ENCODE measurements around the gene EDEM2.
"Not testable (repeated sequence)": the region's sequence is repeated elsewhere in the genome, so short reads cannot be mapped to it uniquely, and the experiment has no call there.

Gene EDEM2, protein sequence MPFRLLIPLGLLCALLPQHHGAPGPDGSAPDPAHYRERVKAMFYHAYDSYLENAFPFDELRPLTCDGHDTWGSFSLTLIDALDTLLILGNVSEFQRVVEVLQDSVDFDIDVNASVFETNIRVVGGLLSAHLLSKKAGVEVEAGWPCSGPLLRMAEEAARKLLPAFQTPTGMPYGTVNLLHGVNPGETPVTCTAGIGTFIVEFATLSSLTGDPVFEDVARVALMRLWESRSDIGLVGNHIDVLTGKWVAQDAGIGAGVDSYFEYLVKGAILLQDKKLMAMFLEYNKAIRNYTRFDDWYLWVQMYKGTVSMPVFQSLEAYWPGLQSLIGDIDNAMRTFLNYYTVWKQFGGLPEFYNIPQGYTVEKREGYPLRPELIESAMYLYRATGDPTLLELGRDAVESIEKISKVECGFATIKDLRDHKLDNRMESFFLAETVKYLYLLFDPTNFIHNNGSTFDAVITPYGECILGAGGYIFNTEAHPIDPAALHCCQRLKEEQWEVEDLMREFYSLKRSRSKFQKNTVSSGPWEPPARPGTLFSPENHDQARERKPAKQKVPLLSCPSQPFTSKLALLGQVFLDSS

DNA sequence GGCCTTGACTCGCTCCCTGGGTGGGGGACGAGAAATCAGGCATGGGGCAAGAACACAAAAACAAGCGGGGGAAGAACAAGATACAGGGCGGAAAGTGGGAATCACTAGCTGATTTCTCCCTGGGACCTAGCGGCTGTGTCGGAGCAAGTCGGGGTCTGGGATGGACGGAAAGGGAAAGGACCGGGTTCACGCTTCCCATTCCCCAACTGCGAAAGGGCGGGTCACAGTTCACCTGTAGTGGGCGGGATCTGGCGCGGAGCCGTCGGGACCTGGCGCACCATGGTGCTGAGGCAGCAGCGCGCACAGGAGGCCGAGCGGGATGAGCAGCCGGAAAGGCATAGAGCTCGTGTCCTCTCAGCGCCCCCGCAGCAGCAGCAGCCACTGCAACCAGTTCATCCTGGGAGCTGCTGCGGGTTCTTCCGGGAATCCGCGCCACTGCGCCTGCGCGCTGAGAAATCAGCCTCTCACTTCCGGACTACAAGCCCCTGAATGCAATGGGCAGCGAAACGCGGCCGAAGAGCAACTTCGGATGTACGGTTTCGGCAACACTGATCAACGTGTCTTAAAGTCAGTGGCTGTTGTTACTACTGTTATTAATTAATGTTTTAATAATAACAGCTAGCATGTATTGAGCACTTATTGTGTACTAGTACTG is at the start of gene EDEM2:
Gene EDEM2 (minus strand): TSS at position 417 of the 655 bp plus-strand sequence. CDS start 78 bp downstream, at position 339.
- peak; percentile 95 to 98 (median 95) for DNase-seq

DNA sequence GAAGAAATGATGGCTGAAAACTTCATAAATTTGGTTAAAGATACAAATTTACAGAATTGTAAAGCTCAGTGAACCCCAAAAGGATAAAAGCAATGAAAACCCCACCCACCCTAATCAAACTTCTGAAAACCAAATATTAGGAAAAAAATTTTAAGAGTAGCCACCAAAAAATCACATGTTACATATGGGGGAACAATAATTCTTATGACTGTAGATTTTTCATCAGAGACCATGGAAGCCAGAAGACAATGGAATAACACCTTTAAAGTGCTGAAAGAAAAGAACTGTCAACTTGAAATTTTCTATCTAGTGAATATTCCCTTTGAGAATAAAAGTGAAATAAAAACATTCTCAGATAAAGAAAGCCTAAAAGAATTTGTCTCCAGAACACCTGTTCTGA is 49.2 kb upstream of the EDEM2 start:
- no peak for DNase-seq

DNA sequence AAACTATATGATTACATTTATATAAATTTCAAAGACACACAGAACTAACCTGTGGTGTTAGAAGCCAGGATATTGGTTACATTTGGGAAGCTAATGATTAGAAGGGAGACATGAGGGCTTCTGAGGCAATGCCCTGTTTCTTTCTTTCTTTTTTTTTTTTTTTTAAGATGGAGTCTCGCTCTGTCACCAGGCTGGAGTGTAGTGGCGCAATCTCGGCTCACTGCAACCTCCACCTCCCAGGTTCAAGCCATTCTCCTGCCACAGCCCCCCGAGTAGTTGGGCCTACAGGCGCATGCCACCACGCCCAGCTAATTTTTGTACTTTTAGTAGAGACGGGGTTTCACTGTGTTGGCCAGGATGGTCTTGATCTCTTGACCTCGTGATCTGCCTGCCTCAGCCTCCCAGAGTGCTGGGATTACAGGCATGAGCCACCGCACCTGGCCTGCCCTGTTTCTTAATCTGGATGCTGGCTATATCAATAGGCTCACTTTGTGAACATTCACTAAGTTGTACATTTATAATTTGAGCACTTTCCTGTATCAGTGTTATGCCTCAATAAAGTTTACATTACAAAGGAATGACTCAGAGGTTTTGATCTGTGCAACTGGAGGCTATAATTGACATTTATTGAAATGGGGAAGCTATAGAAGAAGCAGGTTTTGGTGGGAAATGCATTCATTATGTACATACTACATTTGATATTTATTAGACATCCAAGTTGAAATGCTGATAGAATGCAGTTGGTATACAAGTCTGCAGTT is 46.1 kb upstream of the EDEM2 start:
- not testable (repeated sequence) for DNase-seq

DNA sequence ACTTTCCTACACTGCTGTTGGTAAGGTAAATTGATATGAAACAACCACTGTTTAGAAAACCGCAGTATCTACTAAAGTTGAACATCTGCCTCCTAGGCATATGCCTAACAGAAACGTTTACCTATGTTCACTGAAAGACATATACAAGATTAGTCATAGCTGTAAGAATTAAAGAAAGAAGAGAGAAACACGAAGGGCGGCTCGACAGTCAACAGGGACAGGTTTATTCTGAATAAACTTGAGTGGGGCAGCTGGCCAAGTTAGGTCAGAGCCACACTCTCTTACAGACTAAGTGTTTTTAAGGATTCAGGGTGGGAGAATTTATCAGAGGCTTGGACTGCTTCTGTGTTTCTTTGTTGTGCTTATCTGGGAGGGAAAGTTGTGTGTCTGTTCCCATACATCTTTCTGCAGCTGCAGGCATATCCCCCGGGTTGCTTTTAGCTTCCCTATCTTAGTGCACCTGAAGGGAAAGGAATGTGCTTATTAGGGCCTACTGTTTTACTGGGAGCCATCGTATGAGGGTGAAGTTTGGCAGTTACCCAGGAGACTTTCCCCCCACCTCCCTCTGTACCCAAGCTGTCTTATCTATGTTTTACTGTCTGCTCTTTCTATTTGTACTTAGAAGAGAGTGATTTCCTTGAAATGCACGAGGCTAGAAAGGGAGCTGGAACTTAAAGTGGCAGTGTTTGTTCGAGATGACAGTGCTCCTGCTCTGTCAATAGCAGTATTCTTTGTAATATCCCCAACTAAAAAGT is 45.2 kb upstream of the EDEM2 start:
- DNase-seq: no peak

DNA sequence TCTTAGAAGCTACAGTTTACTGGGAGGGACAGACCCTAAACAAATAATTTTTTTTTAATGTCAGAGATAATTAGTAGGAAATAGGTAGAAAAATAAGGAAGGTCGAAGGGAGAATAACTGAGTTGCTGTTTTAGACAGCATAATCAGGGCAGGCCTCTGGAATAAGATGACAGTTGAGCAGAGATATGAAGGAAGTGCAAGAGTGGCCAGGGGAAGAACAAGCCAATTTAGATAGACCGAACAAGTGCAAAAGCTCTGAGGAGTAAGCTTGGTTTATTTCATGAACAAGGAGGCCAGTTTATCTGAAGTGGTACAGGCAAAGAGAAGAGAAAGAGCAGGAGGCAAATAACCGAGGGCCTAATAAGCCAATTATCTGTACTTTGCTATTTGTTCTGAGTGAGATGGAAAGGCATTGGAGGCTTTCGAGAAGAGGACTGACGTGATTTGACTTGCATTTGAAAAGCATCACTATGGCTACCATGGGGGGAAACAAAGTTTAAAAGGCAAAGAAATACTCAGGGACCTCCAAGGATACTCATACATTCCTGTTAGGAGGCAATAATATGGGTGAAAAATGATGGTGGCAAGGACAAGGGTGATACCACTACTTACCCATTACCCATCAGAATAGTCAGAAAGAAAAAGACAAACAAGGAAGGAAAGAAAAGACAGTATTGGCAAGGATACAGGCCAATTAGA is 44.4 kb upstream of the EDEM2 start:
- DNase-seq: peak in 1 of 3 experiments; percentile 19

DNA sequence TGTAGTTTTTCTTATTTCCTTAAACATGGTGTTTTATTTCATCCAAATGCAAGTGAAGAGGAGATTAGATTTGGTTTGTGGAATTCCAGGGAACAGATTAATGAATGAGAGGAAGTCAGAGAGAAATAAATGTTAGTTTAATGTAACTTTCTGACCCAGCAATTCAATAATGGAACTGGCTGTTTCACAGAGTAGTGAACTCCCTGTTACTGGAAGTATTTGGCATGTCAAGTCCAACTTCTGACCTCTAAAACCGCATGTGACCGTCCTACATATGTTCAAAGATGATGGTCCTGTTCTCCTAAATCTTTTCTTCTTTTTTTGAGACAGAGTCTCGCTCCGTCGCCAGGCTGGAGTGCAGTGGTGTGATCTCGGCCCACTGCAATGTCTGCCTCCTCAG is 43.4 kb upstream of the EDEM2 start:
- no peak for DNase-seq

DNA sequence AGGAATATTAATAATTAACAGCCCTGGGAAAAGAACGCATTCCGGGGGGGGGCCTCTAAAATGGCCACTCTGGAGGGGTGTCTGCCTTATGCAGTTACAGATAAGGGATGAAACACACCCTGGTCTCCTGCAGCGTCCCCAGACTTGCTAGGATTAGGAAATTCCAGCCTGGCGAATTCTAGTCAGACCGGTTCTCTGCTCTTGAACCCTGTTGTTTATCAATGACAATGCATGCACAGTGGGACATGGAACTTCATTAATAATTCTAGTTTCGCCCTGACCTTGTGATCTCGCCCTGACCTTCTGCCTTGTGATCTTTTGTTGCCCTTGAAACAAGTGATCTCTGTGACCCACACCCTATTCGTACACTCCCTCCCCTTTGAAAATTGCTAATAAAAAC is 42.1 kb upstream of the EDEM2 start:
- DNase-seq: not testable (repeated sequence)

DNA sequence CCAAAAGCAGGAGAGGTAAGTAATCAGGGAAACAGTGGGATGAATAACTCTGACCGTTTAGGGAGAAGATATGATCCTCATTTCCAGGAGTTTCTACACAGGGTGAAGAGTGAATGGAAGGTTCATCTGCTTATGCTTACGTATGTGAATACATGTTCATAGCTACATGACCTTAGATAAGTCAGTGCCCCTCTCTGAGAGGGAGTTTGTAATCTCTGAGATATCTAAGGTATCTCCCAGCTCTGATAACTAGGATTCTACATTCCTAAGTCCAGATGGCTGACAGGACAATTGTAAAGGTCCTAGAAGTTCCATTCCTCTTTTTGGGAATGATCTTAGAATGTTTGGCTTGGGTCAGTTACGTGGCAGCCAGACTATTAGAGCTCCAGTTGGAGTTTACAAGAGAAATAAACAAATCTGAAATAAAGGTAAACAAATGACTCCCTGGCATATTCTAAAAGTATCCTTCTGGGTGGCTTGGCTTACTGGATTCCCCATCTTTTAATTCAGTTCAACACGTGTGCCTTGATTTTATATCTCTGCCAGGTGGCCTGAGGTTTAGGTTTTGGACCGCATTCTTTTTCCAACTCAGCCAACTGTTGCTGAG is 40.6 kb upstream of the EDEM2 start:
- DNase-seq: no peak

DNA sequence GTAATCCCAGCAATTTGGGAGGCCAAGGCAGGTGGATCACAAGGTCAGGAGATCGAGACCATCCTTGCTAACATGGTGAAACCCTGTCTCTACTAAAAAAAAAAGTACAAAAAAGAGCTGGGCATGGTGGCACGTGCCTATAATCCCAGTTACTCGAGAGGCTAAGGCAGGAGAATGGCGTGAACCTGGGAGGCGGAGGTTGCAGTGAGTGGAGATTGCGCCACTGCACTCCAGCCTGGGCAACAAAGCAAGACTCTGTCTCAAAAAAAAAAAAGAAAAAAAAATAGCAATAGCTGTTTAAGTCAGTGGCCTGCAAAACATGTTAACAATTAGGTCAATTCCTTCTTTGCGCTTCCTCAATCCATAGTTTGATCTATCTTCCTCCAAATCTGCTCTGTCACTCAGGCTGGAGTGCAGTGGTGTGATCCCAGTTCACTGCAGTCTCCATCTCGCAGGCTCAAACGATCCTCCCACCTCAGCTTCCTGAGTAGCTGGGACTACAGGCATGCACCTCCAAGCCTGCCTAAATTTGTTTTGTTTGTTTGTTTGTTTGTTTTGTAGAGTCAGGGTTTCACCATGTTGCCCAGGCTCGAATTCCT is 39.7 kb upstream of the EDEM2 start:
- not testable (repeated sequence) for DNase-seq

DNA sequence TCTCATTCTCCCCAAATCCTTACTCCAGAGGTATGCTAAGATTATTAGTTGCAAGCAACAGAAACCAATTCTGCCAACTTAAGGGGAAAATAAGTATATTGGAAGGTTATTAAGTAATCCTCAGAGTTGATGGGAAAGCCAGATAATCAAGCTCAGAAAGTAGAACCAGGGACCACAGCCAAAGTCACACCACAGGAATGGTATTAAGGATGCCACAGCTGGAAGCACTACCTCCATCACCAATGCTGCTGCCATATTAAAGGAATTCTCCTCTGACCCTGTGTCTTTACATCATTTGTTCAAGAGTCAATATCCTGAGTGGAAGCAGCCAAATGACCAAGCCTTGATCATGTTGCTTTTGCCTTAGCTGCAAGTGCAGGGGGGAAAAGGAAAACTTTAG is 34.6 kb upstream of the EDEM2 start:
- no peak for DNase-seq

DNA sequence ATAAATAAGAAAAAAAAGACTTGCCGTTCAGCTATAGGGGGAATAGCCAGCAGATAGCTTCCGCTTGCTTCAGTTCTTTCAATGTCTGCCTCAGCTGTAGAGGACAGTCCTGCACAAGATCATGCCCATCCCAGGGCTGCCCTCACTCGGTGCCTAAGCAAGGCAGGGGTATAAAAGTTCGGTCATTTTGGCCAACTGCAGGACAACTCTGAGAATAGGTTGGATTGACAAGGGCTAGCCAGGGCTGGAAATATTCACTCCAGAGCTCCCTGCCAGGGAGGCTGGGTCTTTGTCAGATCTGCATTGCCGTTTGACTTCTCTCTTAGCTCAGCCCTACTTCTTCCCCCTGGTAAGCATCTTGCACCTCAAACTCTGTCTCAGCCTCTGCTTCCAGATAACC is 33.1 kb upstream of the EDEM2 start:
- no peak for DNase-seq

DNA sequence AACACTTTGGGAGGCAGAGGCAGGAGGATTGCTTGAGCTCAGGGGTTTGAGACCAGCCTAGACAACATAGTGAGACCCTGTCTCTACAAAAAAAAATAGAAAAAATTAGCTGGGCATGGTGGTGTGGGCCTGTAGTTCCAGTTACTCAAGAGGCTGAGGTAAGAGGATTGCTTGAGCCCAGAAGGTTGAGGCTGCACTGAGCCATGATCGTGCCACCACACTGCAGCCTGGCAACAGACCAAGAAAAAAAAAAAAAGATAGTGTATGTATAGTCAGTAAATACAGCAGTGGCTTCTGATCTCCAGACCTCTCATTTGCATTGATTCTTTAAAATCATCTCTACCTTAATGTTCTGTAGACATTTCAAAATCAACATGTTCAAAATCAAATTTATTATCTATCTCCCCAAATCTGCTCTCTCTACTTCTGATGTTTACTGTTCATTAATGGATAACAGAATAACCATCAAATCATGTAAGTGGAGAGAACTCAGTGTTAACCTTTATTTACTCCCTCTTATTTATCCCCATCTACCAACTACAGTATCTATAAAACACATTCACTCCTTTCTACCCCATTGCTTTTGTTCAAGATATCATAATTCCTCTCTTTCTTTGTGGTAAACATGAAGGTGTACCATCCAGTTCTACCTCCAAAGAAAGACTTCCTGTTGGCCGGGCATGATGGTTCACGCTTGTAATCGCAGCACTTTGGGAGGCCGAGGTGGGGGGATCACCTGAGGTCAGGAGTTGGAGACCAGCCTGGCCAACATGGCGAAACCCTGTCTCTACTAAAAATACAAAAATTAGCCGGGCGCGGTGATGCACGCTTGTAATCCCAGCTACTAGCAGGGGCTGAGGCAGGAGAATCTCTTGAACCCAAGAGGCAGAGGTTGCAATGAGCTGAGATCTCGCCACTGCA is 32.4 kb upstream of the EDEM2 start:
- no peak for DNase-seq

DNA sequence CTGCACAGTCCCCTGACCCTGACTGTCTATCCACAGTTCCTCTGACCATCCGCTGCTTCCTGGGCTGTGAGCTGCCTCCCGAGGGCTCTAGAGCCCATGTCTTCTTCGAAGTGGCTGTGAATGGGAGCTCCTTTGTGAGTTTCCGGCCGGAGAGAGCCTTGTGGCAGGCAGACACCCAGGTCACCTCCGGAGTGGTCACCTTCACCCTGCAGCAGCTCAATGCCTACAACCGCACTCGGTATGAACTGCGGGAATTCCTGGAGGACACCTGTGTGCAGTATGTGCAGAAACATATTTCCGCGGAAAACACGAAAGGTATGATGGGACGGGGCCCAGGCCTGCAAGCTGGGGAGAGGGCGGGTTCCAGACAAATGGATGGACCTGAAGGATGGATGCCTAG is 29.0 kb upstream of the EDEM2 start:
- DNase-seq: no peak

DNA sequence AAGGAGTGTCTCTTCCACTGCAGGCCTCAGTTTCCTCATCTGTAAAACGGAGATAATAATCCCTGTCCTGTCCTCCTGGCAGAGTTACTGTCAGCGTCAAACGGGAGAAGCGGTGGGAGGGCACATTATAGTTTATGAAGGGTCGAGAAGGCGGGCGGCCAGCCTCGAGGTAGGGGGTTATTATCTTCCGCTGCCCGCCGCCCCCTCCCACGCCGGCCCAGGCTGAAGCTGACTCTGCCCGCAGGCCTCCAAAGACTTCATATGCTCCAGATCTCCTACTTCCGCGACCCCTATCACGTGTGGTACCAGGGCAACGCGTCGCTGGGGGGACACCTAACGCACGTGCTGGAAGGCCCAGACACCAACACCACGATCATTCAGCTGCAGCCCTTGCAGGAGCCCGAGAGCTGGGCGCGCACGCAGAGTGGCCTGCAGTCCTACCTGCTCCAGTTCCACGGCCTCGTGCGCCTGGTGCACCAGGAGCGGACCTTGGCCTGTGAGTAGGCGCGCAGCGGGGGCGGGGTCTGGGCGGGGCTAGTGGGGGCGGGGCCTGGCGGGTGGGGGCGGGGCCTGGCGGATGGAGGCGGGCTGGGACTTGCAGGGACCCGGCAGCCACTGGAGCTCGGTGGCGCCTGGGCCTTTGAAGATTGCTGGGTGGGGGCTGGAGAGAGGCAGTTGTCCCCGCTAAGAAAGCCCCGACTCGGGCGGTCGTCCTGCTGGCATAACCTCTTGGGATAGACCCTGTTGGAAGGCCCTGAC is 27.5 kb upstream of the EDEM2 start:
- DNase-seq: no peak

DNA sequence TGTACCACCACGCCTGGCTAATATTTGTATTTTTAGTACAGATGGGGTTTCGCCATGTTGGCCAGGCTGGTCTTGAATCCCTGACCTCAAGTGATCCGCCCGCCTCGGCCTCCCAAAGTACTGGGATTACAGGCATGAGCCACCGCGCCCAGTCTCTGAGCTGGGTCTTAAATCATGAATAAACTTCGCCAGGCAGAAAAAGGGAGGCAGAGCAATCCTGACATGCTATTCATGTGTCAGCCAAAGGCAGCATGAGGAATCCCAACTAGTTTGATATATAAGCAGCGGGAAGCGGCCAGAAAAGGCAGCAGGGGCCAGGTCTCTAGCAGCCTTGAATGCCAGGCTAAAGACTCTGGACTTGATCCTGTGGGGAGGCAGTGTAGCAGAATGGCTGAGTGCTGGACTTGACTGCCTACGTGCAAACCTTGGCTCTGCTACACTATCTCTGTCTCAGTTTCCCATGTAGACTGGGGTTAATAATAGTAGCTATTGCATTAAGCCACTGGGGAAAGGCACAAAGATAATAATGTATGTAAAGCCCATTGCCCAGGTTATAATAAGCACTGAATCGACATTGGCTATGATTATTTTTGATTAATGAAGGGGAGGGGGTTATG is 26.5 kb upstream of the EDEM2 start:
- no peak for DNase-seq

DNA sequence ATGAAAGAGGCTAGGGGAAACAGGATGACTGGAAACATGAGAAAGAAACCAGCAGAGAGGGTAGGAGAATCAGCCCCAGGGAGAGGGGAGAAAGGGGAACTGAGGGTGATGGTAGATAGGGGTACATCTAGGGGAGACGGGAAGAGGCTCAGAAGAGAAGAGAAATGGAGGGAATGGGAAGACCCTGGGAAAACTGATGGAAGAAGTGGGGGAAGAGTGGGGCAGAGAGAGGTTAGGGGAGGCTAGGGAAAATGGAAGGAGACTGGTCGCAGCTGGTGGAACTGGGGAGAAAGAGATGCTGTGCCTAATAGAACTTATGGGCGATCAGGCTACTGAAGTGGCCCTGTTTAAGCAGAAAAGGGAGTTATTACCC is 25.3 kb upstream of the EDEM2 start:
- DNase-seq: no peak

DNA sequence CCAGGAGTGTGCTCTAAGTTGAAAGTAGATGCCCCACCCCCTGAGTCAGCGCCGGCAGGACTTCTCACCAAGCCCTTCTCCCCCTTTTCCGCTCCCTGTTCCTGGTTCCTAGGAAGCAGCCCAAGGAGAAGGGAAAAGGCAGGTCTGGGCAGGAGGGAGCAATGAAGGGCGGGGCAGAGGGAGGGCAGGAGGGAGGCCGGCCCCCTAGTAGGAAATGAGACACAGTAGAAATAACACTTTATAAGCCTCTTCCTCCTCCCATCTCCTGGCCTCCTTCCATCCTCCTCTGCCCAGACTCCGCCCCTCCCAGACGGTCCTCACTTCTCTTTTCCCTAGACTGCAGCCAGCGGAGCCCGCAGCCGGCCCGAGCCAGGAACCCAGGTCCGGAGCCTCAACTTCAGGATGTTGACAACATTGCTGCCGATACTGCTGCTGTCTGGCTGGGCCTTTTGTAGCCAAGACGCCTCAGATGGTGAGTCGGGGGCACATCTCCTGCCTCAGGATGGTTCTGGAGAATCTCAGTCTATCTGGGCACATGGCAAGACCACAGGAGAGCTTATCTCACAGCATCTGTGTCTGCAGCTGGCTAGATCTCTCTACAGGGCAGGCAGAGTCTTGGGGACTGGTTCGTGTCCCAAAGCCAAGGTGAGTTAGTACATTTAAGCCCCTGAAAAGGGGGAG is 24.8 kb upstream of the EDEM2 start, which contains the start of gene PROCR:
Gene PROCR (plus strand): TSS at position 320 of the 681 bp plus-strand sequence. CDS start 83 bp downstream, at position 403.
- DNase-seq: peak in 1 of 3 experiments; percentile 12

DNA sequence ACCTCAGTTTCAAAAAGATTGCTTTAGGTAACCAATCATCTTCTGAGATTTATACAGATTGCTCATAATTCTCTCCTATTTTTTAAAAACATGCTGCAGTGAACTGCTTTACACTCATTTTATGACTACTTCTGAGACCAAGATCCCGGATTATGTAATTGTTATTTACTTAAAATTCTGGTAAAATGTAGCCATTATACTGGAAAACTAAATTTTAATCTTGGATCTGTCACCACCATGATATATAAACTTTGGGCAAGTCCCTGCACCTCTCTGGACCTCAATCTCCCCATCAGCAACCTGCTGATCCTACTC is 24.3 kb upstream of the EDEM2 start:
- DNase-seq: no peak
